HEK293 (cell line): ENCODE data around the gene TRABD.

Experiments used
- ZNF24 ChIP-seq: fragments of 450-650 bp; formaldehyde crosslinking; IDR thresholded peaks from 2 replicates; pipeline ENCODE4 v1.5.1; 2016; ENCODE audit warnings: missing biosample characterization, missing genetic modification characterization
- ZSCAN5A ChIP-seq: fragments of 450-650 bp; formaldehyde crosslinking; IDR thresholded peaks from 2 replicates; pipeline ENCODE4 v1.5.1; 2016; ENCODE audit warnings: missing biosample characterization, missing genetic modification characterization

DNA sequence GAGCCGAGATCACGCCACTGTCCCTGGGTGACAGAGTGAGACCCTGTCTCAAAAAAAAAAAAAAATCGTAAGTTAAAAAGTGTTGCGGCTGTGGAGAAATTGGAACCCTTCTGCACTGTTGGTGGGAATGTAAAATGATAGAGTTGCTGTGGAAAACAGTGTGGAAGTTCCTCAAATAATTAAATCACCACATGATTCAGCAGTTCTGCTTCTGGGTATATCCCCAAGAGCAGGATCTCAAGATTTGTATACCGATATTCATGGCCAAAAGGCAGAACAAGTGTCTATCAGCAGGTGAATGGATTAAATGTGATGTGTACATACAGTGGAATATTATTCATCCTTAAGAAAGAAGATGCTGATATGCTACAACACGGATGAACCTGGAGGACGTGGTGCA is 18.9 kb downstream of the TRABD start:
- TF ChIP-seq ZNF24 (no peak), ZSCAN5A (tag by site-specific recombination) (no peak)
